Measurements from ENCODE around the gene ITPR2.
"Not testable (repeated sequence)": the region's sequence is repeated elsewhere in the genome, so short reads cannot be mapped to it uniquely, and the experiment has no call there.

The ITPR2 gene

DNA sequence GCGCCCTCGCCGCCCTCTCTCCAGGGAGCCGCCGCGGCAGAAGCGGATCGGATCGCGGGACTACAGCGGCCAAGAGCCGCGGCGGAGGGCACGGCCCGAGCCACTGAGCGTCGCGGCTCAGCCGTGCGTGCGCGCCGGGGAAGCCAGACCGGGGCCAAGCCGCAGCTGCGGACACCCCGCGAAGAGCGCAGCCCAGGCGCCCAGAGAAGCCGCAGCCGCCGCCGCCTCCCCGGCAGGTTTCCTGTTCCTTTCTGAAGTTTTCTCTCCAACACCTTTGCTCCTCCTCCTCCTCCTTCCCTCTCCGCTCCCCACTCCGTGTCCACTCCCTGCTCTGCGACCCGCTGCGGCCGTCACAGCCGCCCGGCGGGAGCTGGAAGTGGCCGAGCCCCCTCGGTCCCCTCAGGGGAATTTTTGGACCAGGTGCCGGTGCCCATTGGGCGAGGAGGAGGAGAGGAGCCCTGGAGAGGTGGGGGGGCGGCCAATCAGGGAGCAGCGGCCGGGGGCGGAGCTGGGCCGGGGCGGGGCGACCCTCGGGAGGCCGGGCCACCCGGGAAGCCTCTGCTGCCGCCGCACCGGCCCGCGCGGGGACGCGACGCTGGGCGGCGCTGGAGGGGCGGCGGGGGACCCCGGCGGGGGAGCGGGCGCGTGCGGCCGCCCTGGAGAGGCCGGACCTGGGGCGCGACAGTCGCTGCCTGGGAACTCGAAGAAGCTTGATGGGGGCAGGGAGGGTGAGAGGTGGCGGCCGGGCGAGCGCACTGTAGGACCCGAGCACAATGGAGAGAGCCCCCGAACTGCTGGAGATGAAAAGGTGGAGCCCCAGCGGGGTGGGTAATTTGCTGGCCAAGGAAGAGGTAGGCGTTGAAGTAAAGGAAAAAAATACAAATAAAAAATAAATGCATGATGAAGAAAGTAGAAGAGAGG lies at the start of gene ITPR2:
Gene ITPR2 (minus strand): TSS at position 373 of the 921 bp plus-strand sequence. CDS start 413 bp downstream, outside the sequence.
- peak; percentile 94 for DNase-seq

DNA sequence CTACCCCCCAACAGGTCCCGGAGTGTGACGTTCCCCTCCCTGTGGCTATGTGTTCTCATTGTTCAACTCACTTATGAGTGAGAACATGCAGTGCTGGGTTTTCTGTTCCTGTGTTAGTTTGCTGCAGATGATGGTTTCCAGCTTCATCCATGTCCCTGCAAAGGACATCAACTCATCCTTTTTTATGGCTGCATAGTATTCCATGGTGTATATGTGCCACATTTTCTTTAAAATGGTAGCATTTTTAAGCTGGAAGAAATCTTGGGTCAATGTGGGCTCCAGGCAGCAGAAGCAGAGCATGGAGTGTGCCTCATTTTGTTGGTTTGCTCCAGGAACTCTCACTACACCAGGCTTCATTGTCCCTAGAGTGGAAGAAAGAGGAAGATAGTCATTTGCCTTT lies 47.6 kb upstream of the ITPR2 start:
- no peak for DNase-seq

DNA sequence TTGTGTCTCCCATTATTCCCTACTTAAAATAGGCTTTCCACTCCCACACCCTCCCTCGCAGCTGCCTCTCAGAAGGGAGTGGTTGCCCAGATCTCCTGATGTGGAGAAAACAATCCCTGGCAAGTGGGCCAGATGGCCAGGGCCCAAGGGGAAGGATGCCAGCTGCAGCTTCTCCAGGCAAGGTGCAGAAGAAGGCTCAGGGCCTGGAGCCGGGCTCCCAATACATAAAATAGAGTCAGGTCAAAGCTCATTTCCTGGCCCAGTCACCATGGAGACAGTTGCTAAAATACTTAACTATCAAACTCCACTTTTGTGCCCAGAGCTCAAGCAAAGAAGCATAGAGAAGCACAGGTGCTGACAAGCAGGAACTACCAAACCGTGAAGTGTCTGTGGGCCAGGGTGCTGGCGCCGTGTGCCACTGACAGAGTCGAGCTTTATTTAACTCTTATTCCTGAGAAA lies 45.7 kb upstream of the ITPR2 start:
- no peak for DNase-seq

DNA sequence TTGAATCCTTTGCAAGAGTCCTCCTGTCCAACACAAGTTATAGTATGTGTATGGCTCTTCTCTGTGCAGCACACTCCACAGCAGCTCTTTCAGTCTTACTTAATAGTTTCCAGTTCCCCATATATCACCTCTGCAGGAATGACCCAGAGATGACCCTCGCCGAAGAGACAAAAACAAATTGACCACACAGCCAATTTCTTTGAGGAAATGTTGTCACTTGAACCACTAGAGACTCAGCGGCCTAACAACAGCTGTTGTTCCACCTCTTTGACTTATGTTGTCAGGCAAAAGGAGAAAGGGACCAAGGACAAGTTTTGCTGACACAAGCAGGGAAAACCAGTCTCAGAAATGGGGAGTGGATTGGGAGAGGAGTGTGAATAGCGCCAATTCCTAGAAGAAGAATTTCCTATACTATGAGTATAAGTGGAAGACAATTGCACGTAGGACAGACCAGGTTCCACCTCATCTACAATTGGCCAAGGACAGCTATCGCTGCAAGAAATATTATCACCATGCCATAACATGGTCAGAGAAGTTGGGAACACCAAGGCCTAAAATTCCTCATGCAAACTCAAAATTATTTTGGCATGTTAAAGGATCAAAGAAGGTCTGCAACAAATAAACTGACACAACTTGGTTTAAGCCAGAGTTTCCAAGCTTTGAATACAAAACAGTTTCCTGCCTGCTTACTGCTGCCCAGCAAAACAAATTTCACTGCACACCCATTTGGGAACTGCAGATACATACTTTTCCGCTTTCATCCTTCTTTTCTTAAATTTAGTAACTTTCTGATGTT lies 41.7 kb upstream of the ITPR2 start:
- no peak for DNase-seq

- no peak for DNase-seq
These were observed 39.6 kb upstream of the ITPR2 start for GRCh38 chr12:26872625-26873024.

DNA sequence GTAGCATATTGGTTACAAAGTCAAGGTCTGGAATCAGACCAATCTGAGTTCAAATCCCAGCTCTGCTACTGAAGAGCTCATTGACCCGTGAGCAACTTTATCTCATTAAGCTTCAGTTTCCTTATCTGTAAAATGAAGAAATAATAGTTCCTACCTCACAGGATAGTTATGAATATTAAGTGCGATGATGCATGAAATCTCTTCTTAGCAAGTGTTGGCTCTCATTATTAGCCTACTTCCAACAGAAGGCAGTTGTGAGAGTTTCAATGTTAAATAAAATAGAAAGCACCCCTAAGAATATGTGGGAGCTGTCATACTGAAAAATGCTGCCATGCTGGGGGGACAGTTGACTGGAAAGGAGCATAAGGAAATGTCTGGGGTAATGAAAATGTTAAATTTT lies 39.0 kb upstream of the ITPR2 start:
- no peak for DNase-seq

DNA sequence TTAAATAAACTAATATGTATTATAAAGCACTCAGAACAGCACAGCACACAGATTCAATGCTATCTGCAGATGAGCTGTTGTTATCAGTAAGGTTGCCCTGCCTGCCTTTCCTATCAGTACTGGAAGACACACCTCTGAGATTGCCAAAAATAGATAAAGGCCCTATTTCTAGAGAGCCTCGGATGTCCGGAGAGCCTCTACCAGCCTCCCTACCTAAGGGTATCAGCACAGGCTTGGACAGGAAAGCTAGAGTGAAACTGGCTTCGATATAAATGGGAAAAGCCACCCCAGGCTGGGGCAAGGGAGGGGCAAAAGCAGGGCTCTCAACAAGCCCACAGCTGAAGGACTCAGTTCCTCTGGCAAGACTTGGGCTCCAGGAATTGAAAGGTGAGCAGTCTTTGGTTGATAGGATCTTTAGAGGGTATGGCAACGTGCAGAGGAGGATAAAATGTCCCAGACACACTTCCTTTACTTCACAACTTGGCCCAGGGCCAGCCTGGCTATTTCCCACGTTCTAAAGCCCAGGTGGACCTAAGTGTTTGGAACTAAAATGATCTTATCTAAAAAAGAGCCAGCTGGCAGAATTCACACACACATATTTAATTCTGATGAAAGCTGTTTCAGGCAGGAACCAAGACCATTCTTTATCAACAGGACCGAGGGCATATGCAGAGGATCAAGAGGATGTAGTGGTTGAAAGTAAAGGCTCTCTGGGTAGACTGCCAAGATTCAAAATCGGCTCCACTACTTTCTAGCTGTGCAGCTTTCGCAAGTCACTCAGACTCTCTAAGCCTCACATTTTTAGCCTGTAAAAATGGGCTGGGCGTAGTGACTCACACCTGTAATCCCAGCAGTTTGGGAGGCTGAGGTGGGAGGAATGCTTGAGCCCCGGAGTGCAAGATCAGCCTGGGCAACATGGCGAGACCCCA lies 37.8 kb upstream of the ITPR2 start:
- DNase-seq: no peak

- no peak for DNase-seq
These were observed 37.0 kb upstream of the ITPR2 start for GRCh38 chr12:26869908-26870459.

DNA sequence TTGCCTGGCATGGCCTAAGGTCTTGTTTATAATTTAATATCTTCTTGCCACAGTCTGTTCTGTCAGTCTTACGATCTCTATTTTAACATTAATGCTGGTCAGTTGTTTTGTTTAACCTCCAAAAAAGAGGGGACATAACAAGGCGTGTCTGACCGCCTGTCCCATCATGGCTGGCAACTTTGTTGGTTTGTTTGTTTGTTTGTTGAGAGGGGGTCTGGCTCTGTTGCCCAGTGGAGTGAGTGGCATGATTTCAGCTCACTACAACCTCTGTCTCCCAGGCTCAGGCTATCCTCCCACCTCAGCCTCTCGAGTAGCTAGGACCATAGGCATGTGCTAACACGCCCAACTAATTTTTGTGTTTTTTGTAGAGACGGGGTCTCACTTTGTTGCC lies 36.1 kb upstream of the ITPR2 start:
- no peak for DNase-seq

GRCh38 chr12:26868447-26869103 lies 35.6 kb upstream of the ITPR2 start:
- no peak for DNase-seq

- no peak for DNase-seq
These were observed 34.1 kb upstream of the ITPR2 start for GRCh38 chr12:26867080-26867479.

DNA sequence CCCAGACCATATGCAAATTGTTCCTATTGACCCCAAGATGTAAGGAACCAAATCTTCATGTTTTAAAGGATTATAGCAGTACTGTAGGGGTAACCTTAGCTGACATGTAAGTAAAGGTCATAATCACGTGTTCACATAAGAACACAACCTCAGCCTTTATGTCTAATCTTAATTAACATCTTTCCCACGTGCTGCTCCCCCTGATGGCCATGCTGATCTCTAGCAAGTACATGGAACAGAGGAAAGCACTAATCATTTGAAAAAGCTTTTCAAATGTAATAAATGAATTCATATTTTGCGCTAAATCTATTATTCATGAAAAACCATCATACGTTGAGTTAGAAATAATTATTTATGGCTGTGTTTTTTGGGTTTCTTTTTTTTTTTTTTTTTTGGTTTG lies 30.5 kb upstream of the ITPR2 start:
- DNase-seq: no peak

DNA sequence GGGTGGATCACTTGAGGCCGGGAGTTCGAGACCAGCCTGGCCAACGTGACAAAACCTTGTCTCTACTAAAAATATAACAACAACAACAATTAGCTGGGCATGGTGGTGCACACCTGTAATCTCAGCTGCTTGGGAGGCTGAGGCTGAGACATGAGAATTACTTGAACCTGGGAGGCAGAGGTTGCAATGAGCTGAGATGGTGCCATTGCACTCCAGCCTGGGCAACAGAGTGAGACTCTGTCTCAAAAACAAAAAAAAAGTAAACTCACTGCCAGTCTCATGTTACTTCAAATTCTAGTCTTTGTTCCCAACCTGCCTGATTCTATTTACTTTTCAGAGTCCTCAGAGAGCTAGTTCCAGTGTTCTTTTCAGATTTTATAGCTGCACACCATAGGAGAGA lies 29.8 kb upstream of the ITPR2 start:
- DNase-seq: not testable (repeated sequence)

DNA sequence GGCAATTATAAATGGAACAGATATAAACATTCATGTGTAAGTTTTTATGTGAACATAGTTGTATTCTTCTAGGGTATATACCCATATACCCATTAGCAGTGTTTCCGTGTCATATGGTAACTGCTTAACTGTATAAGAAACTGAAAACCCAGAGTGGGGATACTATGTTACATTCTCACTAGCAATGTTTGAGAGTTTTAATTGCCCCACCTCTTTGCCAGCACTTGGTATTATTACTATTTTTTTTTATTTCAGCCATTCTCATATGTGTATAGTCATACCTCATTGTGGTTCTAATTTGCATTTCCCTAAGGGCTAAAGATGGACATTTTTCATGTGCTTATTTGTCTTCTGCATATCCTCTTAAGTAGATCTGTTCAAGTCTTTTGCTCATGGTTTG lies 28.7 kb upstream of the ITPR2 start:
- no peak for DNase-seq

- DNase-seq: no peak
These were observed 24.6 kb upstream of the ITPR2 start for GRCh38 chr12:26857465-26858176.

DNA sequence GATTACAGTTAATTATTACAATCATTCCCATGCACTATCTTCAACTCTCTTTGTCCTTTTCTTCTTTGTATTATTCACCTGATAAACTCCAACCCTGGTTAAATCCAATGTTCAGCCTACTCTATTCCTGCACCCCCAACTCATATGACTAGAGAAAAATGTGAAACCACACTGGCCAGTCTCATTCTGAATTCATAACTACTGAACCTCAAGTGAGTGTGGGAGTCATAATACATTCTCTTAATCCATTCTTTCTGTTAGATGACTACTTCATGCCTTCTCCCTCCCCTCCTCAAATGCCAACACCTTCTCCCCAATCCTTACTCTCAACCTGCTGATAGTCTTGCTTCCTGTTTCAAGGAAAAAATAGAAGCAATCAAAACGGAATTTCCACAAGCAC lies 22.3 kb upstream of the ITPR2 start:
- no peak for DNase-seq

DNA sequence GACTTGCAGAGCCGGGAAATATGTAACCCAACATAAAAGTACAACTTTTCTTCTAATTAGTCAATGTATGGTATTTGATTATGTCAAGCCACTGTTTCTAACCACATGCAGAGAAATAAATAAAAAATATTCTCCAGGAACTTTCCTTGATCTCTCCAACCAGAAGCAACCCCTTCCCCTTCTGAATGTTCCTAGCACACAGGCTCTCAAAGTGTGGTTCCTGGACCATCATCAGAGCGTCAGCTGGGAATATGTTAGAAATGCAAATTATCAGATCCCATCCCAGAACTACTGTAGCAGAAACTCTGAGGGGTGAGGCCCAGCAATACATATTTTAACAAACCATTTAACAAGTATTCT lies 21.0 kb upstream of the ITPR2 start:
- no peak for DNase-seq

DNA sequence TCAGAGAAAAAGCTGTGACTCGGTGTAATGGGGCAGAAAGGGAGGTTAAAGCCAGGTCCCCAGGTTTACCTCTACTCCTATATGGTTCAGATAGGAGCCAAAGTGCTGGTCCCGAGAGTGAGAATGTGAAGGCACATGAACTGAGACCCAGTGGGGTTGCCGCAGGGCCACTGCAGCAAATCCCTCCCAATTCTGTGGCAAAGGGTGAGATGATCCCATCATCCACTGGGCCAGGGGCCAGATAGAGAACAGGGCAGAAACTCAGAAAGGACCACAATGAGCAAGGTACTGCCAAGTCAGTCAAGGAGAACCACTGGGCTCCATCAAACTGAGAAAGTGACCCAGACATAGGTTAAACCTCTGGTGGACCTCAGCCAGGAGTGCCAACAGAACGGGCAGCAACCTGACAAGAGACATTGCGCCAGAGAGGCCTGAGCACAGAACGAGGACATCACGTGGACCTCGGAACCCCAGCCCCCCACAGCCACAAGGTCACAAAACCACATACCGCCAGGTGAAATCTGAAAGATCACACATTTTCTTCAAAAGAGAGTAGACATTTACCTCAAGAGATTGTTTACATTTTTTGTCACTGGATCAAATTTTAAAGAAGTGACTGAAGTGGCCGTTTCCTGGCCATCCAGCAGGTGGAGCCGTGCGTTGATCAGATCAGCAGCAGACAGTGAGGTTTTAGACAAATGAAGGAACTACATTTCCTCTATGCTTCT lies 20.5 kb upstream of the ITPR2 start:
- DNase-seq: peak; percentile 69

DNA sequence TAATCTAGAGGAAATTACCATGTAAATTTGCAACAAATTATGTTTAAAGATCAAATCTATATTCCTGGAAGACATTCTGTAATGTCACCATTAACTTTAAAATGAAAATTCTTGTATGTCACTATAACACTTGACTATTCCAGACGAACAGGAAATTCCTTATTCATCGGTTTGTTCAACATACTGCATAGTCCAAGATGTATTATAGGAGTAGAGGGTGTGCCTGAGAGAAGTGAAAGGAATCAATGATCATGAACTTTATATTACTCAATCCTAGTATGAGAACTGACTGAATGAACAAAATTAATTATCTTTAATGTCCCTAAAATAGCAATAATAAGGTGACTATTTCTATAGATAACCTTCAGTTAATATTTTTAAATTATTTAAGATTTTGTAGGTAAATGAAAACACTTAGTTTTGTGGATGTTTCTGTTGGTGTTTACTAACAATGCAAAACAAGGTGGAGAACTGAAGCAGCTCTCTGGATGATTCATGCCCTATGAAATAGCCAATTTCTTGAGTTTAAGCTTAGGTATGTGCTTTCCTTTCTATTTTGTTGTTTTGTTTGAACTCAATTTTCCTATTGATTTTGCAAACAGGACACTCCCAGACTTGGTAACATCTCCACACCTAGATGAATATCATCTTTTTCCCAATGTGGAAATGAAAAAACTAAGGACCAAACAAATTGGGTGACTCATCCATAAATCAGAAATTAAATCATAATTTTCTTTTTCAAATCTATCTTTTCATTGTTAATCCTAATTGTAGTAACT lies 18.2 kb upstream of the ITPR2 start:
- no peak for DNase-seq

Data from activated naive CD4-positive, alpha-beta T cell treated with anti-CD3 and anti-CD28 coated beads, Interleukin-2, amount 50 U/mL, for 16 hours (primary cell).